NCI-H1930 (cell line): ENCODE data around the gene C1QTNF9.
"Not testable (repeated sequence)": the region's sequence is repeated elsewhere in the genome, so short reads cannot be mapped to it uniquely, and the experiment has no call there.

Experiments used
- DNase-seq, 2 experiments: peaks; one replicate each; lab custom pipeline; 2025; lab: John Stamatoyannopoulos, UW

C1QTNF9 gene

GRCh38 chr13:24361113-24361512 is 51.7 kb downstream of the C1QTNF9 start:
- no peak for DNase-seq

DNA sequence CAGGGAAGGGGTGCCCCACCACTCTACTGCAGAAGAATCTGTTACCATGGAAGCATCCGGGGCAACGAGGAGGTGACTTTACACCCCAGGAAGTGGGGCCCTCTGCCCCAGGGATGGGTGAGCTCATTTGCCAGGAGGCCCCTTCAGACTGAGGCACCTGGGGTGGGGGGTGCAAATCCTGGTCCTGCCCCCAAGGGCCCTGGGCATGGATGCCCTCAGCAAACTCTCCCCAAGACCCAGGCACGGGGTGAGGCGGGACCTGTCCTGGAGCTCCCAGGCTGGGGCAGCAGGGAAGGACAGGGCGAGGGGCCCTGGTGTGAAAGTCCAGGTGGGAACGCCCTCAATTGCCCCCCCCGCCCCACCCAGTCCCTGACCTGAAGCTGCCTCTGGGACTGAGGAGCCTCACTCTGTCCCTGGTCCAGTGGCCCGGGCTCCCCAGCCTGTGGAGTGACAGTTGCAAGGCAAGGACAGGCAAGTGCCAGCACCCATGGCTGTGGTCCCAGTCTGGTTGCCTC is 52.5 kb downstream of the C1QTNF9 start:
- DNase-seq, result no peak

DNA sequence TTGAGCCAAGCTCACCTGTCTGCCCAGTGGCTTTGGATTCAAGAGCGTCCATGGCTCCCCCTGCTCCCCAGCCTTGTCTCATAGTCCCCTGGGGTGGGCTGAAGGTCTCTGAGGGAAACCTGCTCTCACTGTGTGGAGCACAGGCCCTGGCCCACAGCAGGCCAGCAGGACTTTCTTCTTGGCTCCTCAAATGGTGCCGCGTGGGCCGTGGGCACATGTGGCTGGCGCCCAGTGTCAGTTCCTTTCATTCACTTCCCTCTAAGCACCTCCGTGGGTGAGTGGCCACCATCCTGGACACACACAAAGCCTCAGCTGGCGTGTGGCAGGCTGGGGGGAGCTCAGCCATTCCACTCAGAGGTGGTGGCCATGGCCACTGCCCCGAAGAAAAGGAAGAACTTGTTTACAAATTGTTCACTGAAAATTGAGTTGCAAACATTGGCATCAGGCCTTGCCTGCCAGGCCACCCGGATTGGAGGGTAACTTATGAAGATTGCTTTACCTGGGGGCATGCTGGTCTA is 53.1 kb downstream of the C1QTNF9 start:
- DNase-seq, result no peak

DNA sequence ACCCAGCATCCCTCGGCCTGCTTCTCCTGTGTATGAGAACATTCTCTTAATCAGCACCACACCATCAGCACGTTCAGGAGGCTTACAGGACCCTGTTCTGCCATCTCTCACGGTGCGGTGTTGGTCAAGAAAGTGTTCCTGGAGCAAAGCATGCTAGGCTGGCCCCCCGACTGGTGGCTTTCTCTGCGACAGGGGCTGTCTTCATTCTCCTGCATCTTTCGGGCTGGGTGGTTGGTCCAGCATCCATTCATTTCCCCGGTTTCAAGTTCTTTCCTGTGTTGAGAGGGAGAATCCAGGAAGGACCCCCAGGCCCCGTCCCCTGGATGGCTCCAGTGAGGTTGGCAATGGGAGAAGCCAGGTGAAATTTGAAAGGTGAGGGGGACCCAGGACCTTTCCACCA is 55.8 kb downstream of the C1QTNF9 start:
- no peak for DNase-seq

DNA sequence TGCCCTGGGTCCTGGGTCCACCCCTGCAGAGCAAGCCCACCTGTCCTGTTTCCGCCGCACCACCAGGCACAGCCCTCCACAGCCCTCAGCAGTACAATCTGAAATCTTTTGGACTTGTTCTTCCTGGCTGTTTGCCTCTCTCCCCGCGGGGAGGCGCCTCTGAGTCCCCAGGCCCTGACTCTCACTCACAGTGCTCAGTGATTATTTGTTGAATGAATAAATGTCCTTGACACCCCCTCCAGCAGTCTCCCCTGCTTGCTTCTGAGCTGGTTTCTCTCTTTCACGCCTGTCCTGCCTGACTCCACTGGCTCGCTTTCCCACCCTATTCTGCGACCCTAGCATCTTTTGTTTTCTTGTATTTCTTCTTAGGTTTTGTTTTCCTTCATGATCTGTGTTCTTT is 56.9 kb downstream of the C1QTNF9 start:
- not testable (repeated sequence) for DNase-seq

DNA sequence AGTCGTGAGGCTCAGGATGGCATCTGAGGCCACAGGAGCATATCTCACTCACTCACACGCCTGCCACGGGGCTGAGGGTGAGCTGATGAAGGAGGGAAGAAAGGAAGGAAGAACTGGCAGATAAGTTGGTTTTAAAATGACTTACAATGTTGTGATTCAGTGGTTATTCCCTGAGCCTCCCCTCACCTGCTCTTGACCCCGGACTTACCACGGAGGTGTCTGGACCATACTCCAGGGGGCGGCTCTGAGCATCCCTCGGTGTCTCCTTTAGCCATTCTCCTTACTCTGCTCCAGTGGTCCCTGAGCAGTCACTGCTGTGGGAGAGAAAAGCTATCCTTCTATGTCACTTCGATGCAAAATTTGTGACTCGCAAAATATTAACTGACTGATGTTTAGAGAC is 61.9 kb downstream of the C1QTNF9 start:
- DNase-seq, result not testable (repeated sequence)
